Neuronal stem cell (in vitro differentiated cells): ENCODE data around the gene LTC4S.
A peak's percentile ranks its signal among the peaks of the same experiment; 100 is the strongest.

Experiments used
- DNase-seq: peaks from one replicate; pipeline ENCODE4 v3.0.0-alpha.2; 2013; ENCODE audit warnings: low spot score
- H2AFZ ChIP-seq: one replicate; pipeline ENCODE4 v1.6.1; 2013; ENCODE audit warnings: mild to moderate bottlenecking, low read length, inconsistent platforms
- H2AK5ac ChIP-seq: 2 replicates; pipeline ENCODE4 v1.6.1; 2013; ENCODE audit warnings: low read depth, mild to moderate bottlenecking, inconsistent platforms, low read length, moderate library complexity, mixed read lengths
- H2BK120ac ChIP-seq: 2 replicates; pipeline ENCODE4 v1.6.1; 2013; ENCODE audit warnings: low read depth, mild to moderate bottlenecking, inconsistent platforms, low read length, moderate library complexity, mixed read lengths
- H2BK12ac ChIP-seq: one replicate; pipeline ENCODE4 v1.6.1; 2013; ENCODE audit warnings: low read length, inconsistent platforms
- H2BK15ac ChIP-seq: 2 replicates; pipeline ENCODE4 v1.6.1; 2013; ENCODE audit warnings: mild to moderate bottlenecking, low read length, inconsistent platforms, mixed read lengths
- H2BK5ac ChIP-seq: one replicate; pipeline ENCODE4 v1.6.1; 2013; ENCODE audit warnings: inconsistent platforms, mild to moderate bottlenecking, low read length, moderate library complexity
- H3K14ac ChIP-seq: one replicate; pipeline ENCODE4 v1.6.1; 2013; ENCODE audit warnings: low read length, inconsistent platforms
- H3K18ac ChIP-seq: 2 replicates; pipeline ENCODE4 v1.6.1; 2013; ENCODE audit warnings: low read length, inconsistent platforms
- H3K23ac ChIP-seq: 2 replicates; pipeline ENCODE4 v1.6.1; 2013; ENCODE audit warnings: low read depth, mild to moderate bottlenecking, mixed read lengths, low read length, inconsistent platforms; ENCODE audit not compliant: poor library complexity
- H3K27ac ChIP-seq: replicated peaks from 3 replicates; pipeline ENCODE4 v1.5.1; 2013; ENCODE audit warnings: low read length, inconsistent platforms
- H3K27me3 ChIP-seq, 3 experiments: 2 replicates each; pipeline ENCODE4 v1.6.1; 2013; ENCODE audit warnings: low read length in 3 of 3, mild to moderate bottlenecking in 2 of 3, inconsistent platforms in 1 of 3, low read depth in 1 of 3, mixed read lengths in 1 of 3, moderate library complexity in 1 of 3; ENCODE audit not compliant: control insufficient read depth in 3 of 3, insufficient read depth in 3 of 3
- H3K36me3 ChIP-seq, 2 donors: replicated peaks in 1 of 2; 2 replicates each; pipeline ENCODE4 v1.6.1; 2013; ENCODE audit warnings: low read length in 2 of 2; ENCODE audit not compliant: control insufficient read depth in 2 of 2, insufficient read depth in 2 of 2
- H3K4ac ChIP-seq: 2 replicates; pipeline ENCODE4 v1.6.1; 2013; ENCODE audit warnings: inconsistent platforms, mild to moderate bottlenecking, low read length, moderate library complexity
- H3K4me1 ChIP-seq, 2 donors: 1 replicate in 1 of 2; 2 replicates in 1 of 2; pipeline ENCODE4 v1.6.1; 2013; ENCODE audit warnings: low read length in 2 of 2, low read depth in 1 of 2; ENCODE audit not compliant: control insufficient read depth in 2 of 2, insufficient read depth in 1 of 2
- H3K4me2 ChIP-seq: one replicate; pipeline ENCODE4 v1.6.1; 2013; ENCODE audit warnings: mild to moderate bottlenecking, low read length, inconsistent platforms; ENCODE audit not compliant: insufficient read depth, poor library complexity, severe bottlenecking
- H3K4me3 ChIP-seq, 2 donors: 2 replicates each; pipeline ENCODE4 v1.5.1; 2013; ENCODE audit warnings: low read length in 2 of 2, mild to moderate bottlenecking in 2 of 2, inconsistent platforms in 1 of 2, moderate library complexity in 1 of 2
- H3K79me1 ChIP-seq: one replicate; pipeline ENCODE4 v1.6.1; 2013; ENCODE audit warnings: low read depth, mild to moderate bottlenecking, inconsistent platforms, low read length, moderate library complexity
- H3K9ac ChIP-seq: one replicate; pipeline ENCODE4 v1.6.1; 2013; ENCODE audit warnings: mild to moderate bottlenecking, low read depth, low read length, inconsistent platforms; ENCODE audit not compliant: poor library complexity
- H3K9me3 ChIP-seq, 2 donors: replicated peaks in 1 of 2; 2 replicates each; pipeline versions ENCODE3 to v1.6.1; 2013; ENCODE audit warnings: low read length in 2 of 2, mild to moderate bottlenecking in 2 of 2, inconsistent platforms in 1 of 2, low read depth in 1 of 2, mixed read lengths in 1 of 2, moderate library complexity in 1 of 2; ENCODE audit not compliant: control insufficient read depth in 2 of 2, insufficient read depth in 1 of 2
- H4K8ac ChIP-seq: one replicate; pipeline ENCODE4 v1.6.1; 2013; ENCODE audit warnings: low read depth, mild to moderate bottlenecking, inconsistent platforms, low read length, moderate library complexity
- H4K91ac ChIP-seq: one replicate; pipeline ENCODE4 v1.6.1; 2013; ENCODE audit warnings: low read length, low read depth, mild to moderate bottlenecking, inconsistent platforms; ENCODE audit not compliant: poor library complexity
- WGBS, 2 donors: extraction: QIAGEN DNeasy Blood & Tissue Kit; methylation state at CpG; one replicate each; pipeline ENCODE4 v1.1.7; 2013; ENCODE audit warnings: missing lambda C conversion rate in 2 of 2, mixed read lengths in 1 of 2; ENCODE audit not compliant: insufficient read length in 2 of 2, insufficient replicate concordance in 1 of 2; ENCODE audit errors: extremely low coverage in 2 of 2; 5-methylcytosine and 5-hydroxymethylcytosine counted together

LTC4S gene

DNA sequence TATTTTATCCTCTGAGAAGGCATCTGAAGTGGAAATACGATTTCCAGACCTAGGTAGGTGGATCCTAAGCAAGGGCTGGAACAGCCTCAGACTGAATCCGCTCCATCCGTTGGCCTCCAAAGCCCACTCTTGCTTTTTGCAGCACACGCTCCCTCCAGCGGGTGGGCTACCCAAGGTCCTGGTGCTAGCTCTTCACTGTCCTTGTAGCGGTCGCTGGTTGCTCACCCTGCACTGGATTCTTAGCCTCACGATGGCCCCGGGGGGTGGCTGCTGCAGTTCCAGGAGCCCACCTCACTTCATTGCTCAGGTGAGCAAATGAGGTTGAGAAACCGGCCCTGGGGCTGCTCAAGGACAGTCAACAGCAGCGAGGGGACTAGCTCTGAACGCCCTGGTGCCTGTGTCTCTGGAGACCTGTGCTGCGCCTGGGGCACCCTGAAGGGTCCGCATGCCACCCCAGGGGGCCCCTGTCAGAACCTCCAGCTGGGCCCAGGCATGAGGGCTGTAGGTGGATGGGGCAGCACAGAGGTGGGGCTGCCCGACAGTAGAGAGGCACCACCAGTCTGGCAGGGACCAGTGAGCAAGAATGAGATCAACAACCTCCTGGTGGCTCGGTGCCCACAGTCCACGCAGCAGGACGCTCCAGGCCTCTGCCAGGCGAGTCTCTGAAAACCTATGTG, 8.6 kb downstream of the LTC4S start:
- no peak overlapping the region for H4K91ac ChIP-seq
- H2BK5ac ChIP-seq: no peak overlapping the region
- peaks cover 14 to 27% of the 10 kb centered on the region in 2 donors for H3K4me1 ChIP-seq
- H2AK5ac ChIP-seq: peak overlapping the region; percentile 53
- peak overlapping the region; percentile 52 for H2BK120ac ChIP-seq
- no peak overlapping the region for H2AFZ ChIP-seq
- no peak overlapping the region for H3K4me3 ChIP-seq
- H3K79me1 ChIP-seq: peaks cover 10% of the 10 kb centered on the region
- no peak overlapping the region for H3K9ac ChIP-seq
- no peak overlapping the region for H3K23ac ChIP-seq
- H3K4me2 ChIP-seq: no peak overlapping the region
- H2BK15ac ChIP-seq: no peak overlapping the region
- H3K18ac ChIP-seq: peak overlapping the region; percentile 7
- peaks cover 23 to 51% of the 10 kb centered on the region in 2 donors for H3K36me3 ChIP-seq
- H3K14ac ChIP-seq: no peak overlapping the region
- H2BK12ac ChIP-seq: no peak overlapping the region
- no peaks in the 10 kb centered on the region for H3K9me3 ChIP-seq
- no peaks in the 10 kb centered on the region for H3K27me3 ChIP-seq
- WGBS, 2 donors: no CpG with 5 or more reads among the region's 19 CpGs
- no peak overlapping the region for H3K4ac ChIP-seq
- H4K8ac ChIP-seq: no peak overlapping the region
- no peak overlapping the region for H3K27ac ChIP-seq
- DNase-seq: no peak

- H2BK5ac ChIP-seq: peak overlapping the region; percentile 29
- H3K14ac ChIP-seq: no peak overlapping the region
- H2AFZ ChIP-seq: no peak overlapping the region
- peaks cover 22 to 44% of the 10 kb centered on the region in 2 donors for H3K36me3 ChIP-seq
- H3K4me3 ChIP-seq: no peak overlapping the region
- peak overlapping the region; percentile 38 for H3K4me2 ChIP-seq
- no peak for DNase-seq
- no peak overlapping the region for H4K8ac ChIP-seq
- no peak overlapping the region for H3K4ac ChIP-seq
- peaks cover 10% of the 10 kb centered on the region for H3K79me1 ChIP-seq
- peak overlapping the region; percentile 83 for H2AK5ac ChIP-seq
- H3K9ac ChIP-seq: peak overlapping the region; percentile 72
- H3K27ac ChIP-seq: no peak overlapping the region
- H3K4me1 ChIP-seq: peaks cover 14 to 27% of the 10 kb centered on the region in 2 donors
- peak overlapping the region; percentile 49 for H2BK15ac ChIP-seq
- H3K18ac ChIP-seq: peak overlapping the region; percentile 66
- H4K91ac ChIP-seq: no peak overlapping the region
- H3K23ac ChIP-seq: no peak overlapping the region
- no peaks in the 10 kb centered on the region for H3K27me3 ChIP-seq
- H2BK12ac ChIP-seq: no peak overlapping the region
- H3K9me3 ChIP-seq: no peaks in the 10 kb centered on the region
- no CpG with 5 or more reads among the region's 11 CpGs for WGBS, 2 donors
- H2BK120ac ChIP-seq: no peak overlapping the region
These were observed 9.3 kb downstream of the LTC4S start for GRCh38 chr5:179802950-179803562.

GRCh38 chr5:179803651-179804554, 10.1 kb downstream of the LTC4S start:
- Histone ChIP-seq H3K79me1 (peaks cover 10% of the 10 kb centered on the region), H3K4ac (no peak overlapping the region), H2AFZ (no peak overlapping the region), H2AK5ac (peak overlapping the region; percentile 83), H3K27ac (no peak overlapping the region), H3K27me3 (no peaks in the 10 kb centered on the region), H2BK5ac (peak overlapping the region; percentile 29), H3K9me3 (no peaks in the 10 kb centered on the region), H3K4me3 (no peak overlapping the region), H3K14ac (peak overlapping the region; percentile 59), H3K18ac (peak overlapping the region; percentile 50), H3K4me1 (peaks cover 14 to 27% of the 10 kb centered on the region in 2 donors), H3K36me3 (peaks cover 17 to 36% of the 10 kb centered on the region in 2 donors), H3K23ac (no peak overlapping the region), H4K8ac (no peak overlapping the region), H2BK12ac (peak overlapping the region; percentile 59), H2BK15ac (peak overlapping the region; percentile 49), H3K9ac (peak overlapping the region; percentile 56), H3K4me2 (peak overlapping the region; percentile 38), H2BK120ac (no peak overlapping the region), H4K91ac (no peak overlapping the region)
- no peak for DNase-seq
- no CpG with 5 or more reads among the region's 18 CpGs for WGBS, 2 donors

GRCh38 chr5:179804555-179804947, 10.8 kb downstream of the LTC4S start:
- H2BK120ac ChIP-seq: no peak overlapping the region
- no peak overlapping the region for H3K18ac ChIP-seq
- H3K9me3 ChIP-seq: no peaks in the 10 kb centered on the region
- no CpG with 5 or more reads among the region's 8 CpGs for WGBS, 2 donors
- no peak overlapping the region for H3K23ac ChIP-seq
- H2AK5ac ChIP-seq: no peak overlapping the region
- no peak for DNase-seq
- H3K36me3 ChIP-seq: peaks cover 10 to 29% of the 10 kb centered on the region in 2 donors
- H3K9ac ChIP-seq: no peak overlapping the region
- no peak overlapping the region for H2BK12ac ChIP-seq
- H4K91ac ChIP-seq: no peak overlapping the region
- peaks cover 14 to 27% of the 10 kb centered on the region in 2 donors for H3K4me1 ChIP-seq
- H3K27ac ChIP-seq: no peak overlapping the region
- peaks cover 8% of the 10 kb centered on the region for H3K79me1 ChIP-seq
- H3K4me3 ChIP-seq: no peak overlapping the region
- H3K4ac ChIP-seq: no peak overlapping the region
- no peak overlapping the region for H2AFZ ChIP-seq
- H3K27me3 ChIP-seq: no peaks in the 10 kb centered on the region
- no peak overlapping the region for H2BK15ac ChIP-seq
- H3K14ac ChIP-seq: no peak overlapping the region
- no peak overlapping the region for H3K4me2 ChIP-seq
- no peak overlapping the region for H4K8ac ChIP-seq
- H2BK5ac ChIP-seq: no peak overlapping the region
